ENCODE measurements around the gene KLF11. TPM values are rescaled to one million over a fixed set of nuclear protein-coding genes. Genes with fewer than 3 reads are reported as not detected.

KLF11 gene
- total RNA-seq, 1 experiment from 2014 or later: 6.9 TPM

DNA sequence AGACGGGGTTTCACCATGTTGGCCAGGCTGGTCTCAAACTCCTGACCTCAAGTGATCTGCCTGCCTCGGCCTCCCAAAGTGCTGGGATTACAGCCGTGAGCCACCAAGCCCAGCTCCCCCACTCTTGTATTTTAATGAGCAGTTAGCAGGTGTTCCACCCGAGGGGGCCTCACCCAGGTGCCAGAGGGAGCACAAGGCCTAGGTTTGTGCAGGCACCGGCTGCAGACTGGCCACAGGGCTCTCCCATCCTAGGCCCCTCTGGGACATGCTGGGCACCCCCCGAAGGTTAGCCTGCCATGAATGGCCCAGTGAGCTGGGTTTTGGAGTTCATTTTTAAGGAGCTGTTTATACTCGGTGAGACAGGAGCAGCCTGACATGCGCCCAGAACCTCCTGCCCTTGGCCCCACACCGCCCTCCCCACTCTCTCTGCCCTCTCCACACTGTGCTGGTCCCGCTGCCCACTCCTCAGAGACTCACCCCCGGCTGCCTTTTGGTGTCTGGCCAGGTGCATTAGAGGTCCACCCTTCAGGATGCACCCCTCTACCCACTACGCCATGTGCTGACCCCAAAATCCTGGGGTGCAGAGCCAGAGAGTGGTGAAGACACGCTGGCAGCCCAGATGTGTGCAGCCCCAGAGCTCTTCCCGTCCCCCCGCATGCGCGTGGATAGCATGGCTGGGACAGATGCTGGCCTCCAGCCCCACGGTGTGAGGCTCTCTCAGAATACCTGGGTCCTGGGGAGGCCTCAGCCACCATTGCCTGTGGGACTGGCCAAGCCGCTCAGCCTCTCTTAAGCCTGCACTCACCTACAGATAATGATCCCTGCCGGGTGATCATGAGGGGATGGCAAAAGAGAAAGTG lies 11.2 kb upstream of the KLF11 start:
- Mint-ChIP-seq H3K9me3 (ENCODE audit: low read depth, unreplicated experiment) (no peaks in the 10 kb centered on the region), H3K27ac (ENCODE audit: unreplicated experiment) (no peak overlapping the region), H3K27me3 (ENCODE audit: unreplicated experiment) (no peaks in the 10 kb centered on the region), H3K4me3 (ENCODE audit: low read depth, unreplicated experiment) (no peak overlapping the region), H3K4me1 (ENCODE audit: low read depth, unreplicated experiment) (no peaks in the 10 kb centered on the region), H3K36me3 (ENCODE audit: insufficient read depth, unreplicated experiment) (no peaks in the 10 kb centered on the region)
- intact Hi-C loops (cut with micrococcal nuclease; ENCODE audit: unreplicated experiment): no loop called here
- no TSS peak for BruUV-seq (replicated peaks)
- CTCF ChIA-PET: no interaction called here
- TF ChIP-seq, protein P1, sequence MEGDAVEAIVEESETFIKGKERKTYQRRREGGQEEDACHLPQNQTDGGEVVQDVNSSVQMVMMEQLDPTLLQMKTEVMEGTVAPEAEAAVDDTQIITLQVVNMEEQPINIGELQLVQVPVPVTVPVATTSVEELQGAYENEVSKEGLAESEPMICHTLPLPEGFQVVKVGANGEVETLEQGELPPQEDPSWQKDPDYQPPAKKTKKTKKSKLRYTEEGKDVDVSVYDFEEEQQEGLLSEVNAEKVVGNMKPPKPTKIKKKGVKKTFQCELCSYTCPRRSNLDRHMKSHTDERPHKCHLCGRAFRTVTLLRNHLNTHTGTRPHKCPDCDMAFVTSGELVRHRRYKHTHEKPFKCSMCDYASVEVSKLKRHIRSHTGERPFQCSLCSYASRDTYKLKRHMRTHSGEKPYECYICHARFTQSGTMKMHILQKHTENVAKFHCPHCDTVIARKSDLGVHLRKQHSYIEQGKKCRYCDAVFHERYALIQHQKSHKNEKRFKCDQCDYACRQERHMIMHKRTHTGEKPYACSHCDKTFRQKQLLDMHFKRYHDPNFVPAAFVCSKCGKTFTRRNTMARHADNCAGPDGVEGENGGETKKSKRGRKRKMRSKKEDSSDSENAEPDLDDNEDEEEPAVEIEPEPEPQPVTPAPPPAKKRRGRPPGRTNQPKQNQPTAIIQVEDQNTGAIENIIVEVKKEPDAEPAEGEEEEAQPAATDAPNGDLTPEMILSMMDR (IDR thresholded peaks at IDR 0.05; ENCODE audit: unreplicated experiment): no peak
- DNase-seq: no peak

DNA sequence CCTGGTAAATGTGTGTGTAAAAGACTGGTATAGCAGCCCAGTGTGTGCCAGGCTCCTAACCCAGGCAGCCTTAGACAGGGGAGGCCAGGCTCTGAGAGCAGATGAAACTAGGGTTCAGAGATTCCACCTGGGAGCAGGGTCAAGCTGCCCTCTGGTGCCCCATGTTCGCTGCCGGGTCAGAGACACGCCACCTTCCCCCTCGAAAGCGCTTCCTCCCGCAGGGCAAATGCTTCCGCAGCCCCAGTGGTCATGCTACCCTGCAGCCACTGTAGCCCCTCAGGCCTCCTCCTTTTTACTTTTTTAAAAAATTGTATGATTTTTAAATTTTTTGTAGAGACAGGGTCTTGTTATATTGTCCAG lies 10.6 kb upstream of the KLF11 start:
- BruUV-seq (replicated peaks): no TSS peak
- no peak for DNase-seq
- intact Hi-C loops (cut with micrococcal nuclease; ENCODE audit: unreplicated experiment): no loop called here
- no peaks in the 10 kb centered on the region for H3K9me3 Mint-ChIP-seq (ENCODE audit: low read depth, unreplicated experiment)
- no peak overlapping the region for H3K27ac Mint-ChIP-seq (ENCODE audit: unreplicated experiment)
- CTCF ChIA-PET: no interaction called here
- H3K36me3 Mint-ChIP-seq (ENCODE audit: insufficient read depth, unreplicated experiment): peaks cover 3% of the 10 kb centered on the region
- TF ChIP-seq, protein P1 (IDR thresholded peaks at IDR 0.05; ENCODE audit: unreplicated experiment): no peak
- H3K27me3 Mint-ChIP-seq (ENCODE audit: unreplicated experiment): no peaks in the 10 kb centered on the region
- H3K4me1 Mint-ChIP-seq (ENCODE audit: low read depth, unreplicated experiment): no peaks in the 10 kb centered on the region
- H3K4me3 Mint-ChIP-seq (ENCODE audit: low read depth, unreplicated experiment): no peak overlapping the region

DNA sequence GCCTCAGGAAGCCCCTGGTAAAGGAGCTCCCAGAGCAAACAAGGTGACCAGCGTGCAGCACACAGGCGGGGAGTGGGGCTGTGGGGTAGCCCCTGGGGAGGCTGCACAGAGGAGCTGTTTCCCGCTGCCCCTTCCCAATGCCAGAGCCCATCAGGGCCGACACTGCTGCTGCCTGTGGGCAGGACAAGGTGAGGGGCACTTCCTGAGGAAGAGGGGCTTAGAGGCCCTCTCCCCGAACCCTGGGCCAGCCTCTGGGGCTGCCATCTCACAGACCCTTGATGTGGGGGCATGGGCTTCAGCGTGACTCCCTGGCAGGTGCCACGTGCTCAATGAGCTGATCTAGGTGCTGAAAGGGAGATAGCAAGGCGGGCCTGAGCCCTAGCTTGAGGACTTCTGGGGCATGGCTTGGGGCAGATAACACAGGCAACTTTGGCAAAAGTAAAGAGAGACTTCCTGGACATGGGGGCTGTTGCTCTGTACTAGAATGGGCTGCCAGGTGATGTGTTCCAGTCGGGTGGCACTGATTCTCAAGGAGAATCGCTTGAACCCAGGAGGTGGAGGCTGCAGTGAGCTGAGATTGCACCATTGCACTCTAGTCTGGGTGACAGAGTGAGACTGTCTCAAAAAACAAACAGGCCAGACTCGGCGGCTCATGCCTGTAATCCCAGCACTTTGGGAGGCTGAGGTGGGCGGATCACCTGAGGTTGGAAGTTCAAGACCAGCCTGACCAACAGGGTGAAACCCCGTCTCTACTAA lies 9.9 kb upstream of the KLF11 start:
- Mint-ChIP-seq H3K27ac (ENCODE audit: unreplicated experiment) (no peak overlapping the region), H3K4me3 (ENCODE audit: low read depth, unreplicated experiment) (no peak overlapping the region), H3K9me3 (ENCODE audit: low read depth, unreplicated experiment) (no peaks in the 10 kb centered on the region), H3K27me3 (ENCODE audit: unreplicated experiment) (no peaks in the 10 kb centered on the region), H3K36me3 (ENCODE audit: insufficient read depth, unreplicated experiment) (peaks cover 5% of the 10 kb centered on the region), H3K4me1 (ENCODE audit: low read depth, unreplicated experiment) (no peaks in the 10 kb centered on the region)
- CTCF ChIA-PET: no interaction called here
- no TSS peak for BruUV-seq (replicated peaks)
- TF ChIP-seq, protein P1 (IDR thresholded peaks at IDR 0.05; ENCODE audit: unreplicated experiment): no peak
- intact Hi-C loops (cut with micrococcal nuclease; ENCODE audit: unreplicated experiment): no loop called here
- no peak for DNase-seq

DNA sequence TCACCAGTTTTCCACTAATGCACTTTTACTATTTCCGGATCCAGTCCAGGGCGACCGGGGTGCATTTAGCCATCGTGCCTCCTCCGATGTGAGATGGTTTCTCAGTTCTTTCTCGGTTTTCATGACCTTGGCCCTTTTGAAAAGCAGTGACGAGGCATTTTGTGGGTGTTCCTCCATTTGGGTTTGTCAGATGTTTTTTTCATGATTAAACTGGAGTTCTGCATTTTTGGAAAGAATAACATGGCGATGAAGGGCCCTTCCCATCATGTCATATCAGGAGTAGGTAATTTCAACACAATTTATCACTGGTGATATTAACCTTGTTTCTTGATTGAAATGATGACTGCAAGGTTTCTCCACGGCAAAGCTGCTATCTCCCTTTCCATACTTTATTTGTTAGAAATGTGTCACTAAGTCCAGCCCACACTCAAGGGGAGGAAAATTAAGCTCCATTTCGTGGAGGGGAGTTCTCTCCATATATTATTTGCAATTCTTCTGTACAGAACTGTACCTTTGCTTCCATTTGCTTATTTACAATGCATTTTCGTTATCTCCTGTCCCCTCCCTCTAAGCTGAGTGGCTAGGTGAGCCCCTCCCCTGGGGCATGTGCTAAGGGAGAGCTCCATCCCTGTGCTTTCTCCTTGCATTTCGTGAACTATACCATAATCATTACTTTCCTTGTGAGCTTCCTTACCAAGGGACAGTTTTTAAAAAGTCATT lies 8.9 kb upstream of the KLF11 start:
- TF ChIP-seq, protein P1 (IDR thresholded peaks at IDR 0.05; ENCODE audit: unreplicated experiment): no peak
- no peaks in the 10 kb centered on the region for H3K9me3 Mint-ChIP-seq (ENCODE audit: low read depth, unreplicated experiment)
- no peak overlapping the region for H3K4me3 Mint-ChIP-seq (ENCODE audit: low read depth, unreplicated experiment)
- no peak for DNase-seq
- H3K27me3 Mint-ChIP-seq (ENCODE audit: unreplicated experiment): no peaks in the 10 kb centered on the region
- H3K27ac Mint-ChIP-seq (ENCODE audit: unreplicated experiment): no peak overlapping the region
- no peaks in the 10 kb centered on the region for H3K4me1 Mint-ChIP-seq (ENCODE audit: low read depth, unreplicated experiment)
- no TSS peak for BruUV-seq (replicated peaks)
- intact Hi-C loops (cut with micrococcal nuclease; ENCODE audit: unreplicated experiment): no loop called here
- CTCF ChIA-PET: no interaction called here
- peaks cover 5% of the 10 kb centered on the region for H3K36me3 Mint-ChIP-seq (ENCODE audit: insufficient read depth, unreplicated experiment)

Data from Calu3 (cell line).